ENCODE measurements around the gene TTC9B.
"Not testable (repeated sequence)": the region's sequence is repeated elsewhere in the genome, so short reads cannot be mapped to it uniquely, and the experiment has no call there.

Gene TTC9B

DNA sequence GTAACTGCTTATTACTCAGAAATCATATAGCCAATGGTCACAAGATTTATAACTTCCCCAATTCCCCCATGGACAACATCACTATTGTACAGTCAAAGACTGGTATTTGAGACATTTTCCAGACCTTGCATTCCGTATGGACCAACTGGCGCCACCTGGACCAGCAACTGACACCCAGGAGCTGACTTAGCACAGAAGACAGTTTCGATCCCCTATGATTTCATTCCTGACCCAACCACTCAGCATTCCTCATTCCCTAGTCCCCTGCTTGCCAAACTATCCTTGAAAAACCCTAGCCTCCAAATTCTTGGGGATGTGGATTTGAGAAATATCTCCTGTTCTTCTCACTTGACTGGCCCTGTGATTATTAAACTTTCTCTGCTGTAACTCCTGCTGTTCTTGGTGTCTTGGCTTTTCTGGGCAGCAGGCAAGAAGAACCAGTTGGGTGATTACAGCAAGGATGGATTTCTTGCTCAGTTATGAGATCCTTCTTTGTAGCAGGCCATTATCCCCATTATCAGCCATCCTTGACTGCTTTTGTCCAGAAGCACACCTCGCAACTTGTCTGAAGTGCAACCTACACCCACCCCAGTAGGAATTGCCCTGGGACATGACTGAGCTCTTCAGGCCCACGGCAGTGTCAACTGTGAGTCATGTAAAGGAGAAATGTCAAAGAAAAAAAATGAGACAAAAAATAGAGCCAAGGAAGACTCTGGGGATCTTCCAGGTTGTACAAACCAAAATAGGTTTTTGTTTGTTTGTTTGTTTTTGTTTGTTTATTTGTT lies 40.7 kb downstream of the TTC9B start:
- Histone ChIP-seq H3K36me3 (ENCODE audit: low read depth) (no peaks in the 10 kb centered on the region), H3K4me3 (ENCODE audit: severe bottlenecking) (no peak overlapping the region), H3K4me1 (ENCODE audit: insufficient read depth, poor library complexity, severe bottlenecking) (peaks cover 3% of the 10 kb centered on the region), H3K9me3 (ENCODE audit: severe bottlenecking) (no peaks in the 10 kb centered on the region), H3K27ac (ENCODE audit: poor library complexity, severe bottlenecking) (no peak overlapping the region), H3K27me3 (ENCODE audit: insufficient read depth, poor library complexity, severe bottlenecking) (no peaks in the 10 kb centered on the region)
- no peak for DNase-seq (ENCODE audit: low spot score)
- TF ChIP-seq, protein P1, sequence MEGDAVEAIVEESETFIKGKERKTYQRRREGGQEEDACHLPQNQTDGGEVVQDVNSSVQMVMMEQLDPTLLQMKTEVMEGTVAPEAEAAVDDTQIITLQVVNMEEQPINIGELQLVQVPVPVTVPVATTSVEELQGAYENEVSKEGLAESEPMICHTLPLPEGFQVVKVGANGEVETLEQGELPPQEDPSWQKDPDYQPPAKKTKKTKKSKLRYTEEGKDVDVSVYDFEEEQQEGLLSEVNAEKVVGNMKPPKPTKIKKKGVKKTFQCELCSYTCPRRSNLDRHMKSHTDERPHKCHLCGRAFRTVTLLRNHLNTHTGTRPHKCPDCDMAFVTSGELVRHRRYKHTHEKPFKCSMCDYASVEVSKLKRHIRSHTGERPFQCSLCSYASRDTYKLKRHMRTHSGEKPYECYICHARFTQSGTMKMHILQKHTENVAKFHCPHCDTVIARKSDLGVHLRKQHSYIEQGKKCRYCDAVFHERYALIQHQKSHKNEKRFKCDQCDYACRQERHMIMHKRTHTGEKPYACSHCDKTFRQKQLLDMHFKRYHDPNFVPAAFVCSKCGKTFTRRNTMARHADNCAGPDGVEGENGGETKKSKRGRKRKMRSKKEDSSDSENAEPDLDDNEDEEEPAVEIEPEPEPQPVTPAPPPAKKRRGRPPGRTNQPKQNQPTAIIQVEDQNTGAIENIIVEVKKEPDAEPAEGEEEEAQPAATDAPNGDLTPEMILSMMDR (IDR thresholded peaks at IDR 0.05; ENCODE audit: poor library complexity, severe bottlenecking), result no peak
- ATAC-seq (ENCODE audit: low read depth), result no peak

GRCh38 chr19:40175820-40176219 lies 42.4 kb downstream of the TTC9B start:
- Histone ChIP-seq H3K27me3 (ENCODE audit: insufficient read depth, poor library complexity, severe bottlenecking) (no peaks in the 10 kb centered on the region), H3K36me3 (ENCODE audit: low read depth) (no peaks in the 10 kb centered on the region), H3K4me3 (ENCODE audit: severe bottlenecking) (no peak overlapping the region), H3K27ac (ENCODE audit: poor library complexity, severe bottlenecking) (no peak overlapping the region), H3K9me3 (ENCODE audit: severe bottlenecking) (no peaks in the 10 kb centered on the region), H3K4me1 (ENCODE audit: insufficient read depth, poor library complexity, severe bottlenecking) (peaks cover 3% of the 10 kb centered on the region)
- TF ChIP-seq, protein P1 (IDR thresholded peaks at IDR 0.05; ENCODE audit: poor library complexity, severe bottlenecking), result no peak
- DNase-seq (ENCODE audit: low spot score) (no peak), ATAC-seq (ENCODE audit: low read depth) (no peak)

- TF ChIP-seq, protein P1 (IDR thresholded peaks at IDR 0.05; ENCODE audit: poor library complexity, severe bottlenecking), result no peak
- ATAC-seq (ENCODE audit: low read depth) (no peak), DNase-seq (ENCODE audit: low spot score) (no peak)
- Histone ChIP-seq H3K4me1 (ENCODE audit: insufficient read depth, poor library complexity, severe bottlenecking) (peaks cover 3% of the 10 kb centered on the region), H3K9me3 (ENCODE audit: severe bottlenecking) (no peaks in the 10 kb centered on the region), H3K27ac (ENCODE audit: poor library complexity, severe bottlenecking) (no peak overlapping the region), H3K27me3 (ENCODE audit: insufficient read depth, poor library complexity, severe bottlenecking) (no peaks in the 10 kb centered on the region), H3K36me3 (ENCODE audit: low read depth) (no peaks in the 10 kb centered on the region), H3K4me3 (ENCODE audit: severe bottlenecking) (no peak overlapping the region)
These were observed 44.1 kb downstream of the TTC9B start for GRCh38 chr19:40174092-40174491.

- not testable (repeated sequence) for H3K36me3 ChIP-seq (ENCODE audit: low read depth); ATAC-seq (ENCODE audit: low read depth); H3K27ac ChIP-seq (ENCODE audit: poor library complexity, severe bottlenecking); H3K9me3 ChIP-seq (ENCODE audit: severe bottlenecking); H3K27me3 ChIP-seq (ENCODE audit: insufficient read depth, poor library complexity, severe bottlenecking); H3K4me1 ChIP-seq (ENCODE audit: insufficient read depth, poor library complexity, severe bottlenecking); H3K4me3 ChIP-seq (ENCODE audit: severe bottlenecking); DNase-seq (ENCODE audit: low spot score)
These were observed 46.9 kb downstream of the TTC9B start for GRCh38 chr19:40171293-40171692.

GRCh38 chr19:40170303-40170989 lies 47.7 kb downstream of the TTC9B start:
- H3K36me3 ChIP-seq (ENCODE audit: low read depth); H3K9me3 ChIP-seq (ENCODE audit: severe bottlenecking); ATAC-seq (ENCODE audit: low read depth); H3K27me3 ChIP-seq (ENCODE audit: insufficient read depth, poor library complexity, severe bottlenecking); H3K4me3 ChIP-seq (ENCODE audit: severe bottlenecking); H3K4me1 ChIP-seq (ENCODE audit: insufficient read depth, poor library complexity, severe bottlenecking); H3K27ac ChIP-seq (ENCODE audit: poor library complexity, severe bottlenecking); DNase-seq (ENCODE audit: low spot score): not testable (repeated sequence)

DNA sequence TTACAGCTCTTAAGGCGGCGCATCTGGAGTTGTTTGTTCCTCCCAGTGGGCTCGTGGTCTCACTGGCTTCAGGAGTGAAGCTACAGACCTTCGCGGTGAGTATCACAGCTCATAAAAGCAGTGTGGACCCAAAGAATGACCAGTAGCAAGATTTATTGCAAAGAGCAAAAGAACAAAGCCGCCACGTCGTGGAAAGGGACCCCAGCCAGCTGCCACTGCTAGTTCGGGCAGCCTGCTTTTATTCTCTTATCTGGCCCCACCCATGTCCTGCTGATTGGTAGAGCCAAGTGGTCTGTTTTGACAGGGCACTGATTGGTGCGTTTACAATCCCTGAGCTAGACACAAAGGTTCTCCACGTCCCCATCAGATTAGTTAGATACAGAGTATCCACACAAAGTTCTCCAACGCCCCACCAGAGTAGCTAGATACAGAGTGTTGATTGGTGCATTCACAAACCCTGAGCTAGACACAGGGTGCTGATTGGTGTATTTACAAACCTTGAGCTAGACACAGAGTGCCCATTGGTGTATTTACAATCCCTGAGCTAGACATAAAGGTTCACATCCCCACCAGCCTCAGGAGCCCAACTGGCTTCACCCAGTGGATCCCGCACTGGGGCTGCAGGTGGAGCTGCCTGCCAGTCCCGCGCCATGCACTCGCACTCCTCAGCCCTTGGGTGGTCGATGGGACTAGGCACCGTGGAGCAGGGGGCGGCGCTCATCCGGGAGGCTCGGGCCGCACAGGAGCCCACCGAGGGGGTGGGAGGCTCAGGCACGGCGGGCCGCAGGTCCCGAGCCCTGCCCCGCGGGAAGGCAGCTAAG lies 48.5 kb downstream of the TTC9B start:
- H3K27ac ChIP-seq (ENCODE audit: poor library complexity, severe bottlenecking); H3K4me1 ChIP-seq (ENCODE audit: insufficient read depth, poor library complexity, severe bottlenecking); H3K36me3 ChIP-seq (ENCODE audit: low read depth); DNase-seq (ENCODE audit: low spot score); ATAC-seq (ENCODE audit: low read depth); H3K27me3 ChIP-seq (ENCODE audit: insufficient read depth, poor library complexity, severe bottlenecking); H3K9me3 ChIP-seq (ENCODE audit: severe bottlenecking); H3K4me3 ChIP-seq (ENCODE audit: severe bottlenecking): not testable (repeated sequence)

All from RWPE2 (cell line).